Small intestine (tissue), 7 donors: Measurements from ENCODE around the gene PRICKLE2. TPM values are rescaled to one million over a fixed set of nuclear protein-coding genes. Genes with fewer than 3 reads are reported as not detected.

Source experiments
- DNase-seq, 2 donors: peaks; one replicate each; pipeline versions ENCODE4 v3.0.0 to v3.0.0-alpha.2; 2013
- FAIRE-seq: peaks from 2 replicates; lab custom pipeline; 2012; peaks lifted over from hg19 to GRCh38; lab: Jason Lieb, UNC
- H3K27ac ChIP-seq, 3 donors: one replicate each; pipeline ENCODE4 v1.5.1; 2013; ENCODE audit warnings: low read length in 2 of 3, mild to moderate bottlenecking in 2 of 3, control low read depth in 1 of 3, inconsistent platforms in 1 of 3, low read depth in 1 of 3, moderate library complexity in 1 of 3
- H3K27me3 ChIP-seq, 3 donors: one replicate each; pipeline ENCODE4 v1.6.1; 2013; ENCODE audit warnings: low read length in 3 of 3, inconsistent platforms in 1 of 3; ENCODE audit not compliant: control insufficient read depth in 3 of 3, insufficient read depth in 3 of 3
- H3K36me3 ChIP-seq, 3 donors: one replicate each; pipeline ENCODE4 v1.6.1; 2013; ENCODE audit warnings: low read length in 3 of 3, inconsistent platforms in 1 of 3, low read depth in 1 of 3, mild to moderate bottlenecking in 1 of 3, moderate library complexity in 1 of 3; ENCODE audit not compliant: control insufficient read depth in 3 of 3, insufficient read depth in 2 of 3
- H3K4me1 ChIP-seq, 3 donors: one replicate each; pipeline ENCODE4 v1.6.1; 2013; ENCODE audit warnings: low read length in 2 of 3, inconsistent platforms in 1 of 3, low read depth in 1 of 3, mild to moderate bottlenecking in 1 of 3, moderate library complexity in 1 of 3; ENCODE audit not compliant: control insufficient read depth in 3 of 3, insufficient read depth in 2 of 3
- H3K4me3 ChIP-seq, 3 donors: one replicate each; pipeline ENCODE4 v1.5.1; 2013; ENCODE audit warnings: low read length in 3 of 3, control low read depth in 1 of 3, inconsistent platforms in 1 of 3, low read depth in 1 of 3, mild to moderate bottlenecking in 1 of 3, moderate library complexity in 1 of 3
- H3K9me3 ChIP-seq, 2 donors: one replicate each; pipeline ENCODE4 v1.6.1; 2013; ENCODE audit warnings: low read depth in 1 of 2, low read length in 1 of 2; ENCODE audit not compliant: control insufficient read depth in 2 of 2, insufficient read depth in 1 of 2
- WGBS, 3 donors: extraction: QIAGEN DNeasy Blood & Tissue Kit; methylation state at CpG; one replicate each; pipeline ENCODE4 v1.1.7; 2013; 5-methylcytosine and 5-hydroxymethylcytosine counted together
- polyA plus RNA-seq, 4 donors: library from polyadenylated mRNA; stranded (reverse) in 3 of 4; unstranded in 1 of 4; fragments of 200-250 nt in 3 of 4; fragments of 120-200 nt in 1 of 4; gene quantifications; one replicate each; pipeline versions ENCODE4 v1.2.1 to v1.2.3, GENCODE V29; 2013
- donor health status: healthy with polysubstance abuse.
- donor health status: control.
- donor health status: control.
- donor health status: Bipolar disorder and iron deficiency.
- donor health status: healthy.

The PRICKLE2 gene
- polyA plus RNA-seq, 4 donors = 0.54 to 3.7 (median 2.5) TPM; not detected in 1

- Histone ChIP-seq H3K4me3 (no peak overlapping the region), H3K4me1 (no peaks in the 10 kb centered on the region), H3K27ac (no peak overlapping the region), H3K36me3 (no peaks in the 10 kb centered on the region), H3K27me3 (peaks cover 0 to 10% (median 0%) of the 10 kb centered on the region in 3 donors), H3K9me3 (no peaks in the 10 kb centered on the region)
- WGBS, 3 donors = 72 to 77% (median 76%) methylated on average over 4 of the region's 4 CpGs
- no peak for DNase-seq
- no peak for FAIRE-seq
These were observed 175.4 kb downstream of the PRICKLE2 start for GRCh38 chr3:64049832-64050231.

GRCh38 chr3:64049136-64049535 lies 176.1 kb downstream of the PRICKLE2 start:
- FAIRE-seq (no peak), DNase-seq (no peak)
- H3K27me3 ChIP-seq = peaks cover 0 to 10% (median 0%) of the 10 kb centered on the region in 3 donors
- no peak overlapping the region for H3K27ac ChIP-seq
- no peak overlapping the region for H3K4me3 ChIP-seq
- no peaks in the 10 kb centered on the region for H3K36me3 ChIP-seq
- H3K4me1 ChIP-seq = no peaks in the 10 kb centered on the region
- 69 to 81% (median 80%) methylated on average over 3 of the region's 3 CpGs for WGBS, 3 donors
- no peaks in the 10 kb centered on the region for H3K9me3 ChIP-seq

DNA sequence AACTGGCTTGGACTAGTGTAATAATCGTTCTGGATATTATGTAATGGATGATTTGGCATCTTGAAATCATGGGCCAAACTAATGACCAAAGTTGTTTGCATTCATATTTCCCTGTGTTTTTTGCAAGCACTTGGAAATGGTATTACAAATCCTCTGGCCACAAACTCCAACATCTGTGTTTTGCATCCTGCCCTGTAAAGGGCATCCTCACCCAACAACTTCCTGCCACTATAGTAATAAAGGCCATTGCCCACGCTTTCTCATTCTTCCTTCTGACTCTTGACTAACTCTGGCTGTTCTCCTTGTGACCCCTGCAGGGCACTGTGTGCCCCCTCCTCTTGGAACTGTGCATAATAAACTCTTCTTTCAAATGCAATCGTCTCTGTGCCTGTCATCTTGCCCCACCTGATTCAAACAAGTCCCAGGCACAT lies 176.6 kb downstream of the PRICKLE2 start:
- WGBS, 3 donors = 41 to 58% (median 50%) methylated on average over 3 of the region's 3 CpGs

GRCh38 chr3:64047787-64048186 lies 177.5 kb downstream of the PRICKLE2 start:
- Histone ChIP-seq H3K27ac (no peak overlapping the region), H3K4me3 (no peak overlapping the region), H3K4me1 (no peaks in the 10 kb centered on the region), H3K36me3 (no peaks in the 10 kb centered on the region), H3K27me3 (peaks cover 0 to 10% (median 0%) of the 10 kb centered on the region in 3 donors), H3K9me3 (no peaks in the 10 kb centered on the region)
- no peak for DNase-seq
- WGBS, 3 donors = 85 to 93% (median 88%) methylated on average over 7 of the region's 7 CpGs
- no peak for FAIRE-seq

More for the DNA sequence above, 176.6 kb downstream of the PRICKLE2 start:
- H3K9me3 ChIP-seq = no peaks in the 10 kb centered on the region
- H3K27me3 ChIP-seq = peaks cover 0 to 10% (median 0%) of the 10 kb centered on the region in 3 donors
- no peaks in the 10 kb centered on the region for H3K4me1 ChIP-seq
- no peak overlapping the region for H3K4me3 ChIP-seq
- no peak for DNase-seq
- FAIRE-seq = no peak
- H3K27ac ChIP-seq = no peak overlapping the region
- H3K36me3 ChIP-seq = no peaks in the 10 kb centered on the region

DNA sequence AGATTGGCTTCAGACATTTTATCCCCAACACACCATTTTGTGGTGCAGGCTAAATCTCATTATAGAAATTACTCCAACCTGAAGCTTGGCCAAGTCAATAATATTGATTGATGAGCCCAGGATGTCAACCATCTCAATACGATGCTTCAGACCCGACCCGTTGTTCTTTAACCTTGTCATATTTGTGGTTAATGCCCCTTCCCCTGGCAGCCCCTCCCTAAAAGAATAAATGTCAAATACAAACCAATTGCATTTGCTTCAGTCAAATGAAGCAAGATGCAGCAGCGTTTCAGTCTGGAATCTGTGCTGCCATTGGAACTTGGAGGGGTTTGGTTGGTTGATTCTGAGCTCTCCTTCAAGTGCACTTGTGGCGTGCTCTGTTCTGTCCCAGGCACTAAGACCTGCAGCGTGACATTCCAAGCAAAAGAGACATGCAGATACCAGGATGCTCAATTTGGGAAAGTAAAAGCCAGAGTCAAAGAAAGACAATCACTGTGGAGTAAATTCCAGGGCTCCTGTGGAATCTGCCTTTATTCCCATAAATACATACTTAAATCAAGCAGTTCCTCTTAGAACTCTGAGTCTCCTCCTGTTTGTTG lies 178.2 kb downstream of the PRICKLE2 start:
- DNase-seq = no peak
- WGBS, 3 donors = 41 to 66% (median 62%) methylated on average over 6 of the region's 6 CpGs
- H3K9me3 ChIP-seq = no peaks in the 10 kb centered on the region
- H3K27ac ChIP-seq = no peak overlapping the region
- H3K36me3 ChIP-seq = no peaks in the 10 kb centered on the region
- peaks cover 0 to 10% (median 0%) of the 10 kb centered on the region in 3 donors for H3K27me3 ChIP-seq
- H3K4me1 ChIP-seq = no peaks in the 10 kb centered on the region
- no peak for FAIRE-seq
- no peak overlapping the region for H3K4me3 ChIP-seq

DNA sequence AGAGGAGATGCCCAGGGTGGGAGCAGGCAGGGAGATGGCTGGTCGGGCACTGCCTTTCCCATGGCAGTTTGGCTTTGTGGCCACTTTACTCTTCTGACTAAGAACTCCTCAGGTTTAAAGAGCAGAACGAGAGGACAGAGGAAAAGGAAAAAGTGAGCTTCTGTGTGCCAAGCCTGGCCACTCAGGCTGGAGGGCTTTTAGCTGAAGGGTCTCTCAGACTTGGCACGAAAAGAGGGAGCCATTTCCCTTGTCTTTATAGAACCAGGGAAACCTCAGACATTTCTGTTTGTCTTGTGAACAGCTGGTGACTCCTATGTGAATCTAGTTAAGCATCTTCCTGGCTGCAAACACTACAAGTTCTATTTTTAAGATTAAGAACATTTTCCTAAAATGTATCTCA lies 178.7 kb downstream of the PRICKLE2 start:
- FAIRE-seq (no peak), DNase-seq (no peak)
- Histone ChIP-seq H3K9me3 (no peaks in the 10 kb centered on the region), H3K4me1 (no peaks in the 10 kb centered on the region), H3K27me3 (peaks cover 0 to 10% (median 0%) of the 10 kb centered on the region in 3 donors), H3K36me3 (no peaks in the 10 kb centered on the region), H3K27ac (no peak overlapping the region), H3K4me3 (no peak overlapping the region)
- 62 to 76% (median 68%) methylated on average over 3 of the region's 3 CpGs for WGBS, 3 donors

GRCh38 chr3:64042952-64043351 lies 182.3 kb downstream of the PRICKLE2 start:
- Histone ChIP-seq H3K4me3 (no peak overlapping the region), H3K4me1 (no peaks in the 10 kb centered on the region), H3K9me3 (no peaks in the 10 kb centered on the region), H3K36me3 (no peaks in the 10 kb centered on the region), H3K27me3 (peaks cover 0 to 9% (median 2%) of the 10 kb centered on the region in 3 donors), H3K27ac (no peak overlapping the region)
- 60 to 75% (median 65%) methylated on average over 1 of the region's 1 CpG for WGBS, 3 donors
- DNase-seq (no peak), FAIRE-seq (no peak)
